ENCODE results near the gene AFAP1L2. TPM values are rescaled to one million over a fixed set of nuclear protein-coding genes. Genes with fewer than 3 reads are reported as not detected.

Gene AFAP1L2
- total RNA-seq, 2 donors from 2014 or later = 8.9 to 12.5 TPM

DNA sequence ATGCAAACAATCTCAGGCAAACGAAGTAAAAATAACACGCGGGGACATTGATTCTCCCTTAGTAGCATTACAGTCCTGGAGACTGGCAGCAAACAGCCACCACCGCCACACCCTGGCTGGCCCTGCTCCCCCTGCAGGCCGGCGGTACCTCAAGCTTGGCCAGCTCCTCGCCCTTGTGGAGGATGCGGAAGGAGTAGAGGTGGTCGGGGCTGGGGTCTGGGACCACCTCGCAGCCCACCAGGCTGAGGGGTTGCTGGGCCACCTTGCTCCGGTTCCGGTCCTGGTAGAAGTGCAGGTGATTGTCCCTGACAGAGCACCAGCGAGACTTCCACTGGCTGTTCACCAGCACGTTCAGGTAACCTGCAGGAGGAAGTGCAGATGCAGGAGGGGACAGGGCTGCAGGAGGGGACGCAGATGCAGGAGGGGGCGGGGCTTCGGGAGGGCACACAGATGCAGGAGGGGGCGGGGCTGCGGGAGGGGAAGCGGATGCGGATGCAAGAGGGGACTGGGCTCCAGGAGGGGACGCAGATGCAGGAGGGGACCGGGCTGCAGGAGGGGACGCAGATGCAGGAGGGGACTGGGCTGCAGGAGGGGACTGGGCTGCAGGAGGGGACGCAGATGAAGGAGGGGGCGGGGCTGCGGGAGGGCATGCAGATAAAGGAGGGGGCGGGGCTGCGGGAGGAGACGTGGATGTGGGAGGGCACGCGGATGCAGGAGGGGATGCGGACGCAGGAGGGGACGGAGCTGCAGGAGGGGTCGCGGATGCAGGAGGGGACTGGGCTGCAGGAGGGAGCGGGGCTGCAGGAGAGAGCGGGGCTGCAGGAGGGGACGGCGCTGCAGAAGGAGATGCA lies 99.5 kb downstream of the AFAP1L2 start:
- DNase-seq = peak; percentile 44 to 73
- peak; percentile 93 for ATAC-seq
- intact Hi-C loops (cut with DNase I, micrococcal nuclease) = loop anchor here in 1 of 2 donors (5.0 kb wide), 1 partner anchor 133 kb away; no protein-coding TSS in a partner anchor

DNA sequence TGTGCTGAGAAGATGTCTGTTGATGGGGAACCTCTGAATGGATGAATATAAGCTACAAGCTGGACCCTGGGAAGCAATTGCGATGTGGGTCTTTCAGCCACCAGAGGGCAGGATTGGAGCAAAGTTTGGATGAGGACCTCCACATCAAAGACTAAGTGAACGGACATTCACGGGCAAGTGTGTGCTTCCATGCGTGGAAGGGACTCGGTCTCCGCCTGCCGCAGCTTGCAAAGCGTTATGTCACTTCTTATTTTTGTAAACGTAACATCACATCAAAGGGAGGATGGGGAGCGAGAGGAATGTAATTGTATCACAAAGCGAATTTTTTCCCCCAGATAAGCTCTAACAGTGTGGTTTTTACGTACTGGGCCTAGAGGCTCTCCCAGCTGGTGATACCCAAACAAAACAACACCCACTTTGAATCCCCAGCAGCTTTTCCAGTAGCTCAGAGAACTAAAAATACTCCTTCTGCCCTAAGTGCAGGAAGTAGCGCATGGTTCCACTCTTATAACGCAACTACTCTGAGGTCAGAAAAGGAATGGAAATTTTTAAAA lies 100.2 kb downstream of the AFAP1L2 start:
- ATAC-seq (peak; percentile 89), DNase-seq (peak; percentile 75 to 87)
- intact Hi-C loops (cut with DNase I, micrococcal nuclease) = loop anchor here in 1 of 2 donors (5.0 kb wide), 1 partner anchor 133 kb away; no protein-coding TSS in a partner anchor

DNA sequence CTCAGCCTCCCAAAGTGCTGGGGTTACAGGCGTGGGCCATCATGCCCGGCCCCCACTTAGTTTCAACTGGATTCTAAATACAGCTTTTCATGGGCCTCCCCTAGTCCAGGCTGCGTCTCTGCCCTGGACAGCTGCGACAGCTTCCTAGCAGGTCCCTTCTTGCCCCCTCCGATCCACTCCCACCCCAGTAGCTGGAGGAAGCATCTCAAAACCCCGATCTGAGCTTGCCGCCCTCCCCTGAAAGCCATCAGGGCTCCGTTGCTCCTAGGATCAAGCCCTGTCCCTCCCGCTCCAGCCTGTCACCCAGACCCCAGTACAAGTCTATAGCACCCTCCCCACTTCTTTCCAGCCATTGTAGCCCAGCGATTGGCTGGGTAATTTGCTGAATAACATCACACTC lies 100.7 kb downstream of the AFAP1L2 start:
- no peak for DNase-seq
- no peak for ATAC-seq
- intact Hi-C loops (cut with DNase I, micrococcal nuclease) = loop anchor here in 1 of 2 donors (5.0 kb wide), 1 partner anchor 134 kb away; no protein-coding TSS in a partner anchor

DNA sequence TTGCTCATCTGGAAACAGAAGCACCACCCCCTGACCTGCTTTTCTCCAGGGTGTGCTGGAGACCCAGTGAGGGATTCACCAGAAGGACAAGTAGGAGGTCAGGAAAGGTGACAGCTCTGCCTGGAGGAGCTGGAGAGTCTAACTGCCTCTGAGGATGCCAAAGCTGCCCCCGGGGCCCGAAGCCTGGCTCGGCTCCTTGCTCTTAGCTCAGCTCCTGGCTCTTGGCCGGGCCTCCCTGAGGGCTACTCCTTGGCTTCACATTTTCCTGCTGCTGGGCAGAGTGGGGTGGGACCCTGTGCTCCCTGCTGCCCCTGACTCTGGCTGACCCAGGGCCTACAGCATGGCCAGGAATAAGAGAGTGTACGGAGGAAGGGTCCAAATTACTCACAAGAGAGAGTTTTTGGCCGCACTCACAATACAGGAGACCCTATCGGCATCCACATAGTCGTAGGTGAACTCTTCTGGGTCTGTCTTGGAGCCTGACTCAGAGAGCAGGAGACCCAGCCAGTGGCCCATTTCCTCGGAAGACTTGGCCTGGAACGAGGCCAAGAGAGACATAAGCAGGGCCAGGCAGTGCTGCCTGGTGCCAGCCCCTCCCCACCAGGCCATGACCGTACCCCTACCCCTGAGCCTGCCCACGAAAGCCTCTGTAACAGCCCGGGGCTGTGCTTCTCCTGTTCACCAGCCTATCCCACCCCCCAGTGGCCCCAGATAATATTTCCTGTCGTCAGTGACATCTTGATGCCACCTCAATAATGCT lies 102.2 kb downstream of the AFAP1L2 start:
- DNase-seq (no peak), ATAC-seq (no peak)
- intact Hi-C loops (cut with DNase I, micrococcal nuclease) = loop anchor here in 1 of 2 donors (5.0 kb wide), 1 partner anchor 135 kb away; no protein-coding TSS in a partner anchor

DNA sequence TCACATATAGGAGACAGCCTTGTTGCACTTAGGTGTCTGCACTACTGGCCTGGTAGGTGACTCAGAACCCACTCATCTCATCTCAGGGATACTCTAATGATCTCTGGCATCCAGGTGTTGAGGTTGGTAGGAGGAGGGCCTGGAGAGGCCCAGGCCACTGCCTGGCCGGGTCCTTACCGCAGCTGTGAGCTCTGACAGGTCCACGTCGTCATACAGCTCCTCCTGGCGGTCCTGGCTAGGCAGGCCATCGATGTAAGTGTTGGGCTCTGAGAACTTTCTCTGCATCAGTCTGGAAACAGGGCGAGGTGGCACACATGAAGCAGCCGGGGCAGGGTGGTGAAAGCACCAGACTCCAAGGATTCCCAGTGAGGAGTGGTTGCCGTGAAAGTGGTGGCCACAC lies 103.1 kb downstream of the AFAP1L2 start:
- no peak for ATAC-seq
- intact Hi-C loops (cut with DNase I, micrococcal nuclease) = loop anchor here in 1 of 2 donors (5.0 kb wide), 1 partner anchor 136 kb away; no protein-coding TSS in a partner anchor
- DNase-seq = no peak

DNA sequence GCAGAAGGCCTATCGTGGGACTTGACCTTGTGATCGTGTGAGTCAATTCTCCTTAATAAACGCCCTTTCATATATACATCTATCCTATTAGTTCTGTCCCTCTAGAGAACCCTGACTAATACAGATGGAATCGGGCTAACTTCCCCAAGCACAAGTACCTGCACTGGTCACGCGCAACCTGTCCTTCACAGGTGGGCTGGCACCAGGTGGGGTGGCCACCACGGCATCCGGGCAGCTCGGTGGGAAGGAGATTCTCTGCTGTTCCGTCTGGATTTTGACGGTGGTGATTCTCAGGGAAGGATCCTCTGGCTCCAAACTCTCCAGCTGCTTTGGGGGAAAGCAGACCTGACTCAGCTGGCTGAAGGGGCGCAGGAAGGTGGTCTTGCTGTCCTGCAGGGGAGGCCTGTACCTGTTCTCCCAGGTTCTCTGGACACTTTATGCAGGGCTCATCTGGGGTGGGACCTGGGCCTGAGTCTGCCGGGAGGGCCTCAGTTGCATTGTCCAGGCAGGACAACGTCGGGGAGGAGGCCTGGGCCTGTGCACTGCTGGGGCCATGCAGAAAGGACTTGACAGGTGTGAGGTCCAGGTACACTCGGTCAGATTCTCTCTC lies 104.2 kb downstream of the AFAP1L2 start:
- intact Hi-C loops (cut with DNase I, micrococcal nuclease) = loop anchor here in 1 of 2 donors (5.0 kb wide), 1 partner anchor 137 kb away; no protein-coding TSS in a partner anchor
- DNase-seq (no peak), ATAC-seq (no peak)

DNA sequence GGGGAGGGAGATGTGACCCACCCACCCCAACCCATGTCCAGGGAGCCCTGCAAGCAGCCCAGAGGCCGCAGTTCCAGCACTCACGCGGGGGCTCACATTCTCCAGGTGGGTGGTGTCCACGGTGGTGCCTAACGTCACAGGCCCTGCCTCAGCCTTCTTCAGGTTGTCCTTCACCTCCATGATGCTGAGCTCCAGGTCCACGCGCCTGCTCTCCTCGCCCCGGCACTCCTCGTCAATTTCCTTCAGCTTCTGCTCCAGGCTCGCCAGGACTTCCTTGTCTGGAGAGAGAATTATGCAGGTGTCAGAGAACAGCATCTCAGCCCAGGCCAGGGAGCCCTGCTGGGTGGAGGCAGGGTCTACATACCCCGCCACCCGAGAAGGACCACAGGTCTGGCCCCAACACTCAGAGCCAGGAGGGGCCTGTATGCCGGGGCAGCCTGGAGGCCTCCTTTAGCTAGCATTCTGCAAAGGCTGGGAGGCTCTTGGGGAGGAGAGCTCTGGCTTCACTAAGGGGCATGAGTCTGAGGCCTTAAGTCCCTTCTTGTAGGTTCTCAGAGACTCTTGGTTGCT lies 107.1 kb downstream of the AFAP1L2 start:
- intact Hi-C loops (cut with DNase I, micrococcal nuclease) = no loop called here
- ATAC-seq (no peak), DNase-seq (no peak)

DNA sequence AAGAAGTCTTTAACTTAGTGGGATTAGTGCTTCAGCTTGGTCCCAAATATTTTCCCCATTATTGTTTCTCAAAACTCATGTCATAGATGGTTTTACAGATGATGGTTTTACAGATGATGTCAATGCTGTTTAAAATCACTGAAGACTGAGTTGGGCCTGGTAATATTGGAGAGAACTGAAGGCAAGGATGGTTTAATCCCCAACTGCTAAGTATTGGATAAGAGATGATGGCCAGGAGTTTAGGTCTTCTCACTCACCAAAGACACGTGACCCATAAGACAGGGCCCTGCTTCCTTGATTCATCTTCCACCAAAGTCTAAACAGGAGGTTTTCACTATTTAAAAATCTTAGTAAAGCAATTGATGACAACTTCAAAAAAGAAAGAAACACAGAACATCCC lies 108.9 kb downstream of the AFAP1L2 start:
- no peak for DNase-seq
- intact Hi-C loops (cut with DNase I, micrococcal nuclease) = no loop called here
- ATAC-seq = no peak

DNA sequence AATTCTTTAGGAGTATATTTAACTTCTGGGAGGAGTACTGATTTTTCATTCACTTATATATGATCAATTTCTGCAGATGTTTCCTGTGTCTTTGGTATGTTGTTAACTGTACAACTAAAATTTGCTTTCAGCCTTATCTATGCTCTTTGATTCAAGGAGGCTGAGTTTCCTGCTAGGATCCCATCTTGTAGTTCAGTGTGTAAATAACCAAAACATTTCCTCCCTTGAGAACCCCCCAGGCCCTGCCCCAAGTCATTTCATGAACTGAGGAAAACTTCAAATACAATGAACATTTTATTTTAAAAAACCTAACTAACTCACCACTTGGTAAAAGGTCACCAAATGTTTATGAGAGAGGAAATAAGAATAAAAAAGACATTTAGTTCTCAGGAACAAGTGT lies 109.8 kb downstream of the AFAP1L2 start:
- DNase-seq (no peak), ATAC-seq (no peak)
- intact Hi-C loops (cut with DNase I, micrococcal nuclease) = no loop called here

DNA sequence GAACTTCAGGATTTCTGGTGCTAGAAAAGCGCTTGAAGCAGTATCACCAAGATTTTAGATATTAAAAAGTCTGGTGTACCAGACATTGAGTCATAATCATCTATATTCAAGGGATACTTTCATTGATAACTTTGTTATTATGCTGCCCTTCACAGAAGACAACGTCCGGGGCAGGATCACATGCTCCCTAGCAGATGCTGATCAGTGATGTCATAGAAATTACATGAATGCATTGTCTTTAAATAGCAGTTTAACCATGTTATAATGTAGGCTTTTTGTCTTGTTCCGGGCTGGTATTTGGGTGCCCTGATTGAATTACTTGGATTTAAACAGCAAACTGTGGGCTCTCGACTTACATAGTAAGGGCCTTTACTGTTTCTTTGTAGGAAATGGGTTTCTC lies 111.2 kb downstream of the AFAP1L2 start:
- intact Hi-C loops (cut with DNase I, micrococcal nuclease) = no loop called here
- no peak for DNase-seq
- ATAC-seq = no peak

DNA sequence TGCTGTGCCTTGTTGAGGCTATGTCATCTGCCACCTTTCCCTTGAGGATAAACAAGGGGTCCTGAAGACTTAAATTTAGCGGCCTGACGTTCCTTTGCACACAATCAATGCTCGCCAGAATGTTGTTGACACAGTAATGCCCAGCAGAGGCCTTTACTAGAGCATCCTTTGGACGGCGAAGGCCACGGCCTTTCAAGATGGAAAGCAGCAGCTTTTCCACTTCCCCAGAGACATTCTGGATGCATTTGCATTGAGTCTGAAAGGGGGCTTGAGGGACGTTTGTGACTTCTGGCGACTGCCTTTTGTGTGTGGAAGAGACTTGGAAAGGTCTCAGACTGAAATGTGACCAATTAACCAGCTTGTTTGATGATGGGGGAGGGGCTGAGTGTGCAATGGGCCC lies 112.8 kb downstream of the AFAP1L2 start:
- intact Hi-C loops (cut with DNase I, micrococcal nuclease) = no loop called here
- DNase-seq = no peak
- no peak for ATAC-seq

DNA sequence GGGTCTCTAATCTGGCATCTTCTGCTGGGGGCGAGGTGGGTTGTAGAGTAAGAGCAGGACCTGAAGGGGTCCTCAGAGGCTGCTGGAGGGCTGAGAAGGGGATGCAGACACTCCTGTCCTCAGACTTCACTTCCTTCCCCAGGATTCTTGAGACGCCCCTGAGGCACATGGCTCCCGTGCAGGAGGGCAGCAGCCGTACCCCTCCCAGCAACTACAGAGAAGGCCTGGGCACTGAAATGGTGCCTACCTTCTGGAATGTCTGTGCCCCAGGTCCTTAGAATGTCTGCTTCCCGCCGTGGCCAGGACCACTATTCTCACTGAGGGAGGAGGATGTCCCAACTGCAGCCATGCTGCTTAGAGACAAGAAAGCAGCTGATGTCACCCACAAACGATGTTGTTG lies 113.2 kb downstream of the AFAP1L2 start:
- intact Hi-C loops (cut with DNase I, micrococcal nuclease) = no loop called here
- ATAC-seq (no peak), DNase-seq (no peak)

DNA sequence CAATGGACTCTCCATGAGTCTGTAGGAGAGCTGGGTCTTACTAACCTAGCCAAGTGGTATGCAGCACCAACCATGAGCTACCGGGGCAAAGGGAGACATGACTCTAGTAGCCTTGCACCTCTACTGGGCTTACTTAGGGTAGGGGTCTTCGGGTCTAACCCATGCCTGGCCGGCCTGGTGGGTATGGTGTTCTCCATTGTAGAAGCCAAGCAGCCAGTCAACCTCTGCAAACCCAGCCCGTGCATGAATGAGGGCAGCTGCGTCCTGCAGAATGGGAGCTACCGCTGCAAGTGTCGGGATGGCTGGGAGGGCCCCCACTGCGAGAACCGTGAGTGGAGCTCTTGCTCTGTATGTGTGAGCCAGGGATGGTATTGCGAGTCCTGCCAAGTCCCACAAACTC lies 114.3 kb downstream of the AFAP1L2 start:
- no peak for DNase-seq
- no peak for ATAC-seq
- intact Hi-C loops (cut with DNase I, micrococcal nuclease) = no loop called here

DNA sequence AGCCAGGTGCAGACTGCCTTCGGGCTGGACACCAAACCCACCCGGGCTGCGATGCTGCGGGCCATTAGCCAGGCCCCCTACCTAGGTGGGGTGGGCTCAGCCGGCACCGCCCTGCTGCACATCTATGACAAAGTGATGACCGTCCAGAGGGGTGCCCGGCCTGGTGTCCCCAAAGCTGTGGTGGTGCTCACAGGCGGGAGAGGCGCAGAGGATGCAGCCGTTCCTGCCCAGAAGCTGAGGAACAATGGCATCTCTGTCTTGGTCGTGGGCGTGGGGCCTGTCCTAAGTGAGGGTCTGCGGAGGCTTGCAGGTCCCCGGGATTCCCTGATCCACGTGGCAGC lies 115.2 kb downstream of the AFAP1L2 start:
- intact Hi-C loops (cut with DNase I, micrococcal nuclease) = no loop called here
- no peak for DNase-seq
- no peak for ATAC-seq

DNA sequence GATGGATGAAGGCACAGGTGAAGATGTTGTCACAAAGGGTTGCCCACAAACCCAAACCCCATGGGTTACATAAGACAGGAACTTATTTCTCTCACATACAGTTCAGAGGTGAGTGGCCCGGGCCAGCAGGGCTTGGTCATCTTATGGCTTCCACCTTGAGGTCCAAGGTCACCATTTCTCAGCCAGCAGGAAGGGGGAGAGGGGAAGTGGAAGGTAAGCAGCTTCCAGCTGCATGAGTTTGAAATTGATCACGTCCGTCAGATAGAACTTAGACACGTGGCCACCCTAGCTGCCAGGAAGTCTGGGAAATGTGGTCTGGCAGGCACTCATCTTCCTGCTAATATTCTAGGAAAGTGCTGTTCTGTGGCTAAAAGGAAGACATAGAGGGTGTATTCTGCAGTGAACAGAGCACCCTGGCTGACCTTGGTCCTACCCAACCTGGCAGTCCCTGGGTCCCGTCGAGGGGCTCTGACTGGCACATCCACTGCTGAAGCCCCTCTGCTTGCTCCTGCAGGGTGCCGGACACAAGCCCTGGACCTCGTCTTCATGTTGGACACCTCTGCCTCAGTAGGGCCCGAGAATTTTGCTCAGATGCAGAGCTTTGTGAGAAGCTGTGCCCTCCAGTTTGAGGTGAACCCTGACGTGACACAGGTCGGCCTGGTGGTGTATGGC lies 115.7 kb downstream of the AFAP1L2 start:
- no peak for DNase-seq
- no peak for ATAC-seq
- intact Hi-C loops (cut with DNase I, micrococcal nuclease) = no loop called here

DNA sequence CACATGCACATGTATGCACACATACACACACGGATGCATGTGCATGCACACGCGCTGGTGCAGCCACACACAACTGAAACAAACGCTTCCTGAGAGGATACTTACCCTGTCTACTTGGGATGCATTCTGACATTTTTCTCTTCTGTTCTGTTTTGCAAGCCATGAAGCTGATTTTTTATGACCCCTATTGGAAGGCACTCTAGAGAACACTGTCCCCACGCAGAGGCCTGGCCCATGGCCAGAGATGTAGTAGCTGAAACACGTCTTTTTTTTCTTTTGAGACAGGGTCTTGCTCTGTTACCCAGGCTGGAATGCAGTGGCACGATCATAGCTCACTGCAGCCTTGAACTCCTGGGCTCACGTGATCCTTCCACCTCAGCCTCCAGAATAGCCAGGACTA lies 117.4 kb downstream of the AFAP1L2 start:
- intact Hi-C loops (cut with DNase I, micrococcal nuclease) = no loop called here
- DNase-seq (no peak), ATAC-seq (no peak)

DNA sequence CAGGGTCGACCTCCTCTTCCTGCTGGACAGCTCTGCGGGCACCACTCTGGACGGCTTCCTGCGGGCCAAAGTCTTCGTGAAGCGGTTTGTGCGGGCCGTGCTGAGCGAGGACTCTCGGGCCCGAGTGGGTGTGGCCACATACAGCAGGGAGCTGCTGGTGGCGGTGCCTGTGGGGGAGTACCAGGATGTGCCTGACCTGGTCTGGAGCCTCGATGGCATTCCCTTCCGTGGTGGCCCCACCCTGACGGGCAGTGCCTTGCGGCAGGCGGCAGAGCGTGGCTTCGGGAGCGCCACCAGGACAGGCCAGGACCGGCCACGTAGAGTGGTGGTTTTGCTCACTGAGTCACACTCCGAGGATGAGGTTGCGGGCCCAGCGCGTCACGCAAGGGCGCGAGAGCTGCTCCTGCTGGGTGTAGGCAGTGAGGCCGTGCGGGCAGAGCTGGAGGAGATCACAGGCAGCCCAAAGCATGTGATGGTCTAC lies 118.3 kb downstream of the AFAP1L2 start:
- no peak for ATAC-seq
- intact Hi-C loops (cut with DNase I, micrococcal nuclease) = no loop called here
- no peak for DNase-seq

DNA sequence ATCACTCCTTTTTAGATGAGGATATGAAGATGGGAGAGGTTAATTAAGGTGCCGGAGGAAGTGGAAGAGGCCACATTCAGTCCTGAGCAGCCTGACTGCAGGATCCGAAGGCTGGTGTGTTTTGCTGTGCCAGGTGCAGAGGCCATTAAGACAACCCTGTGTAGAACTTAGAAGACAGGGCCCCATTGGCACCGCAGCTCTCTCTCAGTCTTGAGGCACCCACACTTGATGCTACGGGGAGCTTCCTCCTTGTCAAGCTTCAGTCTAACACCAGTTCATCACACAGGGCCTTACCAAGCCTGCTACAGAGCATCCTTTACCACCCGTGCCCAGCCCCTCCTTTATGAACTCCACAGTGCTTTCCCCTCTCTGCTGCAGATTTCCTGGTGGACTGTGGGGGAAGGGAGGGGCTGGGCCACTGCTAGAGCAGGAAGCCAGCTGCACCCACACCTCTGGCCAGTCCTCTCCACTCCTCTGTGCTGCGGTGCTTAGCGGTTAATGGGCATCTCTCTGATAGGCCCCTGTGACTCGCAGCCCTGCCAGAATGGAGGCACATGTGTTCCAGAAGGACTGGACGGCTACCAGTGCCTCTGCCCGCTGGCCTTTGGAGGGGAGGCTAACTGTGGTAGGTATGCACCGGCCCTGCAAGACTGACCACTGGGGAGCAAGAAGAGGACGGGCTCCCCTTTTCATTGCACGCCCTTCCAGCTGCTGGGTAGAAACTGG lies 119.8 kb downstream of the AFAP1L2 start:
- no peak for DNase-seq
- intact Hi-C loops (cut with DNase I, micrococcal nuclease) = no loop called here
- no peak for ATAC-seq
